SKM-1 (cell line): ENCODE measurements around the gene ARL6IP5.

Experiments used
- DNase-seq: peaks from one replicate; lab custom pipeline; 2025; ENCODE audit not compliant: unreplicated experiment; lab: John Stamatoyannopoulos, UW

Gene ARL6IP5

DNA sequence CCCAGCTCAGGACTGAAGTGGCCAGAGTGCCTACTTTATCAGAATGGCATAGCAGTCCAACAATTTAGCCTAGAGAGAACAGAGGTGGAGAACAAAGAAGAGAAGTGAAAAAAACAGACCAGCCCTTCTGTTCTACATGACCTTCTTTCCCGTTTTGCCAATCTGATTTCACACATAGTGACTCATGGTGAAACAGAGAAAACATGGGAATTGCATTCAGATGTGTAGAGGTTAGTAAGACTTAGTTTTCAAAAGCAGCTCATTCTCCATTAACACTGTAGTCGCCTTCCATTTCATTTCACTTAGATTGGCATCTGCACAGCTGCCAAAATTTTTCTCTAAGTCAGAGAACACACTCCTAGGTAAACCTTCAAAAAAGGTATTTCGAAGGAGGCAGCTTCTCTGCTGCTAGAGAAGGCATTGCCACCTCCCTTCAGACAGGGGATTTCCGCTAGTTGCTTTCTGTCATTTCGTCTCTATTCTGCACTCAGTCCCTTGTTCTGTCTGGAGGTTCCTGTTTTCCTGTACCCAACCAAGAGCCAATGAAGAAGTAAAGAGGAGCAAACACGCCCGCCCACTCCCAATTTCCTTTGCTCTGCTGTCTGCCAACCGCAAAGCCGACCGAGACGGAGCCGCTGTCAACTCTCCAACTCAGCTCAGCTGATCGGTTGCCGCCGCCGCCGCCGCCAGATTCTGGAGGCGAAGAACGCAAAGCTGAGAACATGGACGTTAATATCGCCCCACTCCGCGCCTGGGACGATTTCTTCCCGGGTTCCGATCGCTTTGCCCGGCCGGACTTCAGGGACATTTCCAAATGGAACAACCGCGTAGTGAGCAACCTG lies at the start of gene ARL6IP5:
Gene ARL6IP5, plus strand, starts transcription at position 612 of the 842 bp plus-strand sequence. Its CDS starts 111 bp downstream, at position 723.
- peak; percentile 99 for DNase-seq

- no peak for DNase-seq
Measured at GRCh38 chr3:69044608-69045007, 40.1 kb upstream of the ARL6IP5 start.

- DNase-seq = no peak
Measured at GRCh38 chr3:69048990-69049389, 35.7 kb upstream of the ARL6IP5 start.

GRCh38 chr3:69051756-69052471 lies 32.8 kb upstream of the ARL6IP5 start, which contains the start of gene TMF1:
TSS of gene TMF1 (minus strand) at chr3:69052333. CDS start at chr3:69052086, 247 bp downstream.
- no peak for DNase-seq

GRCh38 chr3:69052472-69052898 lies 32.3 kb upstream of the ARL6IP5 start:
- DNase-seq = no peak

- DNase-seq = peak; percentile 82
Measured at GRCh38 chr3:69058180-69058946, 26.4 kb upstream of the ARL6IP5 start.

DNA sequence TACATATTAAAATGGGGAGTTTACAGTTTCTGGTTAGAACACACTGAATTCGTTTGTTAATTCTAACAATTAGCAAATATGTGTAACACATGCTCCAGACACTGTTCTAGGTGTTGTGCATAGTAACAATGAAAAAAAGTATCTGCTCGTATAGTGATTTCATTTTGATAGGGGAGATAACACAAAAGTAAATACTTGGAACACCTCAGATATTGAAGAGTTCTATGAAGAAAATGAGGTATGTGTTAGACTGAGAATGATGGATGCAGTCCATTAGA lies 25.9 kb upstream of the ARL6IP5 start:
- DNase-seq = no peak

GRCh38 chr3:69059688-69060087 lies 25.0 kb upstream of the ARL6IP5 start:
- no peak for DNase-seq

- no peak for DNase-seq
Measured at GRCh38 chr3:69063636-69064035, 21.1 kb upstream of the ARL6IP5 start.

GRCh38 chr3:69065318-69065964 lies 19.3 kb upstream of the ARL6IP5 start:
- no peak for DNase-seq

- DNase-seq = no peak
Measured at GRCh38 chr3:69066121-69066520, 18.6 kb upstream of the ARL6IP5 start.

DNA sequence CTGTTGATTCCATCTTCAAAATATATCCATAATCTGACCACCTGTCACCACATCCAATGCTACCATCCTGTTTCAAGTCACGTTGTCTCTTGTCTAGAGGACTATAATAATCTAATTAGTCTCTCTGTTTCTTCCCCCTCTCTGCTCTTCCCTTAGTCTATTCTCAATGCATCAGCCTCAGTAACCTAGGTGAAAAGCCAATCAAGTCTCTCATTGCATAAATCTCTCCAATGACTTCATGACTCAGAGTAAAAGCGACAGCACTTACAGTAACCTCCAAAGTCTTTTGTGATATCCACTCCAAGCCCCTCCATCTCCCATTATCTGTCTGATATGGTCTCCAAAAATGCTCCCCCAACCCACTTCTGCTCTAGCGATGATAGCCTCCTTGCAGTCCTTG lies 11.8 kb upstream of the ARL6IP5 start:
- DNase-seq = no peak

DNA sequence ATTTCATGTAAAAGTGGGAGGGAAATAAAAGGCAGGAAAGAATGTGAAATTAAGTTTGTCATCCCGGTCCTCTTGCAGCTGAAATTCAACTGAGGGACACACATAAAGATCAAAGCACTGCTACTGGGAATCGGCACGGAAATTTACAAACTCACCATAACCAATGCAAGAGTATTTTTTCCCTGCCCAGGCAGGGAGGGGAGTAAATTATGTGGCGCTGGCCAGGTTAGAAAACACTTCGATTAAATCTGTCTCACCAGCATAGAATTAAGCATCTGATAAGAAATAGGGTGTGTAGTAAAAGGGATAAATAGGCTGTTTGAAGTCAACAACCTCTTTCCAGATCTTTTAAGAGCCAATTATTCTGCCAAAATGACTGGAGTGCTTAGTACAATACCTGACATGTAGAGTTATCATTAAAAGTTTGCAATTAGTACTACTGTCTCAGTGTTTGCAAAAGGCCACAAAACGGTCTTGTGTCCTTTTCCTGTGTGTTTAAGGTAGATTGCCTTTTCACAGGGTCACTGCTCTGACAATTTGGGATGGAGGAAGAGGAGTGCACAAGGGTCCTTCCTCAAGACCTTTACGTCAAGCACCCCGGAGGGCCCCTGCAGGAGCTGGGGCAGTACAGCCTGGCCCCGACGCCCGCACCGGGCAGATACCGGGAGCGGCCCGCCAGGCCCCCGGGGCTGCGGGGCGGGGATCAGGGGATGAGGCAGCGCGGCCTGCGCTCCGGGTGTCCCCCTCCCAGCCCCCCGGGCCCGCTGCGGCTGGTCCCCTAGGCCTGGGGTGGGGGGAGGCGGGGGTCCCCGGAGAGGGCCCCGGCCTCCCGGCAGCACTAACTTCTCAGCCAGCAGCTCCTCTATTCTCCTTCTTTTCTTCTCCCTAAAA lies 5.2 kb upstream of the ARL6IP5 start:
- DNase-seq = no peak

- DNase-seq = peak; percentile 80
Measured at GRCh38 chr3:69080233-69080920, 4.4 kb upstream of the ARL6IP5 start, which contains the start of gene UBA3. TSS of gene UBA3 (minus strand) at chr3:69080365. CDS start at chr3:69080353, 12 bp downstream.

GRCh38 chr3:69081583-69082262 lies 3.0 kb upstream of the ARL6IP5 start:
- DNase-seq = no peak

DNA sequence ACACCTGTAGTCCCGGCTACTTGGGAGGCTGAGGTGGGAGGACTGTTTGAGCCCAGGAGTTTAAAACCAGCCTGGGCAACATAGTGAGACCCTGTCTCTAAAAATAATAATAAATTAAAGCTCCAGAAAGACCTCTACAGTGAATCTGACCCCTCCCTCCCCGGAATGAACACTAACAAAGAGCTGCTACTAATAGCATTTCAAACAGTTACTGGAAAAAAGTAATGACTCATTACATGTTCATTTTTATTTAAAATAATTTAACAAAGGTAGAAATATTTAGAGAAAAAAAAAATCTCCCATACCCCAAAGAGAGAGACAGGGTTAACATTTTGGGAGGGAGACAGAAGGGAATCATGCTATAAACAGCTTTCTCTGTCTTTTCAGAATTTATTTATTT lies 2.4 kb upstream of the ARL6IP5 start:
- no peak for DNase-seq

GRCh38 chr3:69082805-69083204 lies 1.9 kb upstream of the ARL6IP5 start:
- peak; percentile 50 for DNase-seq

DNA sequence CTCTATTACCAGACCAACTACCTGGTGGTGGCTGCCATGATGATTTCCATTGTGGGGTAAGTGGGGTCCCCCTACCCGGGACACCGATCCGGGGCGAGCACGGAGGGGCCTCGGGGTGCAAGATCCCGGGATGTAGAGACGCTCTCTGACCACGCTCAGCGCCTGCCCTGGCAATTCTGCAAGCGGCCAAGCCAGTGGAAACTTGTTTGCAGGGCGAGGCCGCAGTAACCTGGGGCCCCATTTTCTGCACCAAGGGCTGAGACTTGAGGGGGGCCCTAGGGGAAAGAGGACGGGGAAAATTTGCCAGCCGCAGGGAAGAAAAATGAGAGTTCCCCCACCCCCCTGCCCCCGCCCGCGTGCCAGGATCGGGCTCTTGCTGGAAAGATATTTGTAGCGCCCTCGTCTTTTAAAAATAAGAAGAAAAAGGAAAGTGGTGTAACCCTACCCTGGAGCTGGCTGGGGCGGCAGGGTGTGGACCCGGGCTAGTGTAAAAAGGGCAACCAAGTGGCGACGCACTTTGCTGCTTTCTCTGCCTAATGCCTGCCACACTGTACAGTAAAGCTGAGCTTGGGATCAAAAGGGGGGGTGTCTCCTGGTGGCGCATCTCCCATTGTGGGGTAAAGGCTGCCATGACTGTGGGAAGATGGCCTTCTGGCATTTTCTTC lies 563 bp downstream of the ARL6IP5 start:
- no peak for DNase-seq
